Thoracic aorta (tissue), 2 donors: ENCODE results near the gene SPRY4. TPM values are rescaled to one million over a fixed set of nuclear protein-coding genes. Genes with fewer than 3 reads are reported as not detected.
"Not testable (repeated sequence)": the region's sequence is repeated elsewhere in the genome, so short reads cannot be mapped to it uniquely, and the experiment has no call there.

ENCODE experiments used
- ATAC-seq: fragments of 150-250 bp; one replicate; pipeline ENCODE4 v1.8.0; 2017; ENCODE audit warnings: low read depth; ENCODE audit not compliant: insufficient number of reproducible peaks, low FRiP score
- DNase-seq: peaks from one replicate; pipeline ENCODE4 v3.0.0-alpha.2; 2020; ENCODE audit warnings: low spot score
- H3K27ac ChIP-seq, 2 donors: fragments of 200-600 bp; sonication (generic); 1 replicate in 1 of 2; 2 replicates in 1 of 2; pipeline ENCODE4 v1.5.1; 2016; ENCODE audit warnings: mild to moderate bottlenecking in 2 of 2, moderate library complexity in 2 of 2
- H3K27me3 ChIP-seq: fragments of 200-600 bp; sonication (generic); replicated peaks from 2 replicates; pipeline ENCODE4 v1.6.0; 2016; ENCODE audit warnings: mild to moderate bottlenecking; ENCODE audit not compliant: insufficient read depth
- H3K36me3 ChIP-seq: fragments of 200-600 bp; sonication (generic); one replicate; pipeline ENCODE4 v1.5.1; 2016
- H3K4me1 ChIP-seq, 2 donors: fragments of 200-600 bp; sonication (generic); 1 replicate in 1 of 2; 2 replicates in 1 of 2; pipeline versions ENCODE4 v1.5.1 to v1.6.0; 2016; ENCODE audit warnings: low read depth in 2 of 2, mild to moderate bottlenecking in 1 of 2; ENCODE audit not compliant: control insufficient read depth in 1 of 2
- H3K4me3 ChIP-seq: fragments of 200-600 bp; sonication (generic); 2 replicates; pipeline ENCODE4 v1.5.1; 2016; ENCODE audit warnings: mild to moderate bottlenecking
- H3K9me3 ChIP-seq: fragments of 200-600 bp; sonication (generic); 2 replicates; pipeline ENCODE4 v1.5.1; 2016
- CTCF ChIP-seq: fragments of 200-600 bp; sonication (generic); IDR thresholded peaks from one replicate; pipeline ENCODE4 v1.5.1; 2019; ENCODE audit warnings: antibody characterized with exemption
- total RNA-seq, 2 donors: library from RNA; depleted of rRNA; stranded (reverse); fragments of >200 nt; gene quantifications; one replicate each; pipeline versions ENCODE4 v1.1.0 to v1.2.3, GENCODE V29; 2016

SPRY4 gene
- total RNA-seq, 2 donors from 2014 or later: 63.4 to 136 TPM

GRCh38 chr5:142278627-142279026 is 46.2 kb downstream of the SPRY4 start:
- ATAC-seq (no peak), DNase-seq (no peak)
- Histone ChIP-seq H3K36me3 (no peaks in the 10 kb centered on the region), H3K27ac (no peak overlapping the region), H3K27me3 (no peaks in the 10 kb centered on the region), H3K4me3 (no peak overlapping the region), H3K4me1 (peaks cover 0 to 15% of the 10 kb centered on the region in 2 donors), H3K9me3 (no peaks in the 10 kb centered on the region)
- no peak for TF ChIP-seq CTCF

- no peak for ATAC-seq
- peaks cover 0 to 15% of the 10 kb centered on the region in 2 donors for H3K4me1 ChIP-seq
Measured at GRCh38 chr5:142277796-142278195, 47.0 kb downstream of the SPRY4 start.

GRCh38 chr5:142276517-142276916 is 48.3 kb downstream of the SPRY4 start:
- no peak for TF ChIP-seq CTCF
- no peaks in the 10 kb centered on the region for H3K27me3 ChIP-seq
- DNase-seq: no peak
- H3K4me1 ChIP-seq: peaks cover 0 to 15% of the 10 kb centered on the region in 2 donors
- H3K4me3 ChIP-seq: no peak overlapping the region
- H3K9me3 ChIP-seq: no peaks in the 10 kb centered on the region
- no peak overlapping the region for H3K27ac ChIP-seq
- no peak for ATAC-seq
- no peaks in the 10 kb centered on the region for H3K36me3 ChIP-seq

More at GRCh38 chr5:142277796-142278195, 47.0 kb downstream of the SPRY4 start:
- Histone ChIP-seq H3K9me3 (no peaks in the 10 kb centered on the region), H3K27me3 (no peaks in the 10 kb centered on the region), H3K4me3 (no peak overlapping the region), H3K27ac (no peak overlapping the region), H3K36me3 (no peaks in the 10 kb centered on the region)
- DNase-seq: no peak
- no peak for TF ChIP-seq CTCF

- Histone ChIP-seq H3K36me3 (no peaks in the 10 kb centered on the region), H3K4me1 (peaks cover 0 to 10% of the 10 kb centered on the region in 2 donors), H3K27ac (no peak overlapping the region), H3K9me3 (no peaks in the 10 kb centered on the region), H3K4me3 (no peak overlapping the region), H3K27me3 (no peaks in the 10 kb centered on the region)
- TF ChIP-seq CTCF: no peak
- DNase-seq (no peak), ATAC-seq (no peak)
Measured at GRCh38 chr5:142275496-142275895, 49.3 kb downstream of the SPRY4 start.

- not testable (repeated sequence) for H3K27me3 ChIP-seq, ATAC-seq, DNase-seq, H3K36me3 ChIP-seq, H3K4me1 ChIP-seq, H3K4me3 ChIP-seq, H3K9me3 ChIP-seq, H3K27ac ChIP-seq
Measured at GRCh38 chr5:142272596-142272995, 52.2 kb downstream of the SPRY4 start.

- H3K9me3 ChIP-seq, H3K4me1 ChIP-seq, H3K36me3 ChIP-seq, DNase-seq, H3K27me3 ChIP-seq, H3K27ac ChIP-seq, H3K4me3 ChIP-seq, ATAC-seq: not testable (repeated sequence)
Measured at GRCh38 chr5:142264084-142264483, 60.7 kb downstream of the SPRY4 start.
